ENCODE results near the gene CTNNA2. TPM values are rescaled to one million over a fixed set of nuclear protein-coding genes. Genes with fewer than 3 reads are reported as not detected.

Gene CTNNA2
- total RNA-seq (1 to 10 TPM in 1 of 7 donors, under 1 TPM in 3, not detected in 3; 0.32 to 1.4 (median 0.34) TPM), polyA plus RNA-seq (under 1 TPM; 0.39 to 0.77 TPM)
- long read RNA-seq, donor 1, result 0 reads
- long read RNA-seq, donor 2, result 0 reads
- long read RNA-seq, donor 3, result 0 reads

- DNase-seq, result peak in 3 of 5 donors; percentile 22 to 42 (median 23)
- H3K27me3 ChIP-seq, result no peaks in the 10 kb centered on the region
- intact Hi-C loops (cut with DNase I), result no loop called here
- H3K36me3 ChIP-seq, result no peaks in the 10 kb centered on the region
- 1% methylated on average over 48 to 87 of the region's 87 CpGs for WGBS, 3 donors
- no peak within 1 kb of the TSS for H3K27ac ChIP-seq
- TF ChIP-seq CTCF (IDR thresholded peaks at IDR 0.05), result no peak
- TF ChIP-seq EP300 (IDR thresholded peaks at IDR 0.05), result no peak
- TF ChIP-seq POLR2A (IDR thresholded peaks at IDR 0.05), result no peak
- H3K4me1 ChIP-seq (ENCODE audit: insufficient read depth), result peaks cover 1% of the 10 kb centered on the region
- H3K9me3 ChIP-seq, result no peaks in the 10 kb centered on the region
- peak within 1 kb of the TSS; percentile 13 for H3K4me3 ChIP-seq
Measured at GRCh38 chr2:79512442-79513401, at the start of gene CTNNA2. TSS of gene CTNNA2 (plus strand) at chr2:79513051.

DNA sequence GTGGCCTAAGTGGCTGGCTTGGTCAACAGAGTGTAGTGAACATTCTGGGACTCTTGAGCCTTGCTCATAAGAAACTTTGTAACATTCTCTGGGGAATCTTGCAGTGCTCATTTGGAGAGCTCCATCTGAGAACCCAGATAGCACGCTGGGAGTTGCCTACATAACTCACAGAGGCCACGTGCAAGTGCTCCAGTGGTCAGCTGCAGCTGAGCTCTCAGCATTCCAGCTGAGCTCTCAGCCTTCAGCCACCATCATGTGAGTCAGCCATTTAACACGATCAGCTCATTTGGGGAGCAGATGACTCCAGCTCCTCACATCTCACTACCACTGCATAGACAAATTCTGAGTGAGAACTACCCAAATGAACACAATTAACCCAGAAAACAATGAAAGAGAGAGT is 25.5 kb upstream of the CTNNA2 start:
- intact Hi-C loops (cut with DNase I), result no loop called here
- no peaks in the 10 kb centered on the region for H3K27me3 ChIP-seq
- H3K9me3 ChIP-seq, result no peaks in the 10 kb centered on the region
- no peak for DNase-seq
- TF ChIP-seq EP300 (IDR thresholded peaks at IDR 0.05), result no peak
- no peak overlapping the region for H3K4me3 ChIP-seq
- 35 to 48% (median 39%) methylated on average over 3 of the region's 3 CpGs for WGBS, 3 donors
- no peaks in the 10 kb centered on the region for H3K36me3 ChIP-seq
- H3K27ac ChIP-seq, result no peak overlapping the region
- no peaks in the 10 kb centered on the region for H3K4me1 ChIP-seq (ENCODE audit: insufficient read depth)

DNA sequence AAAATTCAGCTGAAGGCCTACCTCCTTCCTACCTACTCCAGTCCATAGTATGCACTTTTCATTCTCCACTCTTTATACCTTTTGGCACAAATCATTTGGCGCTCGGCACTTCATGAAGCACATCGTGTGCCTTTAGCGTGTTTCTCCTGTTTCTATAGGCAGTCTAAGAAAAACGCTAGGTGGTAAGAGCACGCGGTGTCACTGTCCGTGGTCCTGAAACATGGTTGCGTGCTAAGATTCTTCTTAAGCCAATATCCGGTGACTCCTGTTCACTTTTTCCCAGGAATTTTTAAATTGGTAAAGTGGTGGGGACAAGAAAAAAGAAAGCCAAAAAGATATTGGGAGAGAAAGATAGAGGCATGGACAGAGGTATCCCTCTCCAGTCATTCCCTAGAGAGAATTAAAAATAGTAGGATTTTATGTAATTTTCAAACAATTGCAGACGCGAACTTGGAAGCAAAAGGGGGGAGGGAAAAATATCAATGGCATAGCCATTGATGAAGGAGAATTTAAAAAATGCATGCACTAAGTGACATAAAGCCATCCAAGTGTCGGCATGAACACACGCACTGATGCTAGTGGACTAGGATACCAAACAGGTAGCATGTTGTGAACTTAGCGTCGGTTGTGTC is 1.4 kb upstream of the CTNNA2 start:
- Histone ChIP-seq H3K27me3 (no peaks in the 10 kb centered on the region), H3K36me3 (no peaks in the 10 kb centered on the region), H3K4me1 (ENCODE audit: insufficient read depth) (peaks cover 1% of the 10 kb centered on the region), H3K27ac (no peak overlapping the region), H3K9me3 (no peaks in the 10 kb centered on the region), H3K4me3 (no peak overlapping the region)
- WGBS, 3 donors, result 21 to 23% (median 22%) methylated on average over 16 of the region's 16 CpGs
- DNase-seq, result peak in 2 of 5 donors; percentile 14 to 34
- intact Hi-C loops (cut with DNase I), result no loop called here
- no peak for TF ChIP-seq CTCF (IDR thresholded peaks at IDR 0.05)

DNA sequence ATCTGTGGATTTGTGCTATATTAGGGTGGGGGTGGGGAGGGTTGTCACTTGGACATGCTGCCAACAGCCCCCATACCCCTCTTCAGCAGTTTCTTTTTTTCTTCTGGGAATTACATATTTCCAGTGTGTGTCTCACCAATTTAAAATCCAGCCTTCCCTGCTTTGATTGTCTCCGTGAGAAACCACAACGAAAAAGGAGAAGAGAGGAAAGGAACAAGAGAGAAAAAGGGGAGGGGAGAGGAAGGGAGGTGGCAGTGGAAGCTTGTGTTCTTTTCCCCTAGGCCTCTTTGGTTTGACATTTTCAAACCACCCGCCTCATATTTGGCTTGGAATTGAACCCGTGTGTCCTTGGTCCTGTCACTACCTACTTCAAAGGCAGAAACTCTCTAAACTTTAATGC is 860 bp downstream of the CTNNA2 start:
- H3K27me3 ChIP-seq, result no peaks in the 10 kb centered on the region
- no peak for TF ChIP-seq EP300 (IDR thresholded peaks at IDR 0.05)
- no peak for TF ChIP-seq CTCF (IDR thresholded peaks at IDR 0.05)
- no peak for TF ChIP-seq POLR2A (IDR thresholded peaks at IDR 0.05)
- WGBS, 3 donors, result 24 to 35% (median 26%) methylated on average over 4 of the region's 4 CpGs

More for the DNA sequence above, 860 bp downstream of the CTNNA2 start:
- Histone ChIP-seq H3K4me1 (ENCODE audit: insufficient read depth) (peaks cover 1% of the 10 kb centered on the region), H3K9me3 (no peaks in the 10 kb centered on the region), H3K27ac (no peak overlapping the region), H3K4me3 (no peak overlapping the region), H3K36me3 (no peaks in the 10 kb centered on the region)
- DNase-seq, result no peak
- intact Hi-C loops (cut with DNase I), result no loop called here
